Measurements from ENCODE around the gene IFT88. TPM values are rescaled to one million over a fixed set of nuclear protein-coding genes. Genes with fewer than 3 reads are reported as not detected.

IFT88 gene
- total and polyA plus RNA-seq, 9 of the 15 experiments (the other 6 are each of a cell fraction or from before 2014, with no cell fraction given) = 8.3 to 13.5 (median 10.0) TPM

GRCh38 chr13:20526664-20527063 lies 40.3 kb upstream of the IFT88 start:
- ATAC-seq = no peak
- no peak overlapping the region; a peak in 1 of 4 replicates for H3K9ac ChIP-seq (ENCODE audit: insufficient read depth in 1 of 2, low read depth in 2 of 2, low read length in 2 of 2)
- H3K27ac ChIP-seq (ENCODE audit: extremely low read depth, low read depth, low read length) = no peak overlapping the region
- no peaks in the 10 kb centered on the region for H4K20me1 ChIP-seq (replicated peaks; ENCODE audit: control insufficient read depth, insufficient read depth, low read length)
- no peak for TF ChIP-seq HEY1 (CRISPR knock-in tag; IDR thresholded peaks at IDR 0.05; ENCODE audit: borderline replicate concordance)
- peak; percentile 56 for TF ChIP-seq ZBTB33 (CRISPR knock-in tag; IDR thresholded peaks at IDR 0.05)
- H3K36me3 ChIP-seq (ENCODE audit: control insufficient read depth, insufficient read depth, low read length) = no peaks in the 10 kb centered on the region
- WGBS (ENCODE audit: insufficient coverage, low coverage, missing lambda C conversion rate) = 48% methylated on average over 3 of the region's 6 CpGs
- no peak for FAIRE-seq
- ChIA-PET POLR2A (no interaction called here), CTCF (ENCODE audit: low intra/inter-chr PET ratio) (no interaction called here)
- H3K9me1 ChIP-seq (ENCODE audit: control insufficient read depth, insufficient read depth, low read length) = no peaks in the 10 kb centered on the region
- H3K4me3 ChIP-seq = no peak overlapping the region; the same call in 1 of the 2 replicates
- no peak for DNase-seq (ENCODE audit: extremely low read depth in 1 of 4, low spot score in 3 of 4)
- no peaks in the 10 kb centered on the region for H3K9me3 ChIP-seq (replicated peaks; ENCODE audit: control insufficient read depth, insufficient read depth, low read depth, low read length)
- H3K27me3 ChIP-seq (ENCODE audit: control insufficient read depth in 2 of 2, insufficient read depth in 2 of 2, low read length in 2 of 2) = no peaks in the 10 kb centered on the region
- no TSS peak for BruUV-seq (replicated peaks)
- intact Hi-C loops (cut with micrococcal nuclease) (no loop called here), in situ Hi-C loops (cut with MboI) (no loop called here)
- H2AFZ ChIP-seq (ENCODE audit: low read depth, low read length) = peak overlapping the region; percentile 99; the same call in 1 of the 2 replicates
- no peaks in the 10 kb centered on the region for H3K79me2 ChIP-seq (ENCODE audit: control insufficient read depth, insufficient read depth, low read length)
- H3K4me1 ChIP-seq (replicated peaks in 1 of 2; ENCODE audit: control insufficient read depth in 2 of 2, insufficient read depth in 2 of 2, low read length in 2 of 2) = peaks cover 0 to 6% of the 10 kb centered on the region in 2 experiments; a peak in 3 of 5 replicates
- H3K4me2 ChIP-seq (ENCODE audit: insufficient read depth, low read length) = no peak overlapping the region; the same call in 1 of the 2 replicates

GRCh38 chr13:20528452-20528851 lies 38.5 kb upstream of the IFT88 start:
- H4K20me1 ChIP-seq (replicated peaks; ENCODE audit: control insufficient read depth, insufficient read depth, low read length) = no peaks in the 10 kb centered on the region
- H3K9ac ChIP-seq (ENCODE audit: insufficient read depth in 1 of 2, low read depth in 2 of 2, low read length in 2 of 2) = no peak overlapping the region
- ChIA-PET POLR2A (no interaction called here), CTCF (ENCODE audit: low intra/inter-chr PET ratio) (no interaction called here)
- intact Hi-C loops (cut with micrococcal nuclease) (no loop called here), in situ Hi-C loops (cut with MboI) (no loop called here)
- no peaks in the 10 kb centered on the region for H3K27me3 ChIP-seq (ENCODE audit: control insufficient read depth in 2 of 2, insufficient read depth in 2 of 2, low read length in 2 of 2)
- ATAC-seq (no peak), FAIRE-seq (no peak), DNase-seq (ENCODE audit: extremely low read depth in 1 of 4, low spot score in 3 of 4) (no peak)
- H3K79me2 ChIP-seq (ENCODE audit: control insufficient read depth, insufficient read depth, low read length) = no peaks in the 10 kb centered on the region
- no peak overlapping the region for H3K4me2 ChIP-seq (ENCODE audit: insufficient read depth, low read length)
- peaks cover 0 to 6% of the 10 kb centered on the region in 2 experiments; a peak in 3 of 5 replicates for H3K4me1 ChIP-seq (replicated peaks in 1 of 2; ENCODE audit: control insufficient read depth in 2 of 2, insufficient read depth in 2 of 2, low read length in 2 of 2)
- WGBS (ENCODE audit: insufficient coverage, low coverage, missing lambda C conversion rate) = 58% methylated on average over 1 of the region's 2 CpGs
- H3K27ac ChIP-seq (ENCODE audit: extremely low read depth, low read depth, low read length) = no peak overlapping the region
- H3K9me3 ChIP-seq (replicated peaks; ENCODE audit: control insufficient read depth, insufficient read depth, low read depth, low read length) = no peaks in the 10 kb centered on the region
- no peaks in the 10 kb centered on the region for H3K9me1 ChIP-seq (ENCODE audit: control insufficient read depth, insufficient read depth, low read length)
- H3K36me3 ChIP-seq (ENCODE audit: control insufficient read depth, insufficient read depth, low read length) = no peaks in the 10 kb centered on the region
- no peak overlapping the region for H3K4me3 ChIP-seq
- H2AFZ ChIP-seq (ENCODE audit: low read depth, low read length) = peak overlapping the region; percentile 64; the same call in 1 of the 2 replicates
- no TSS peak for BruUV-seq (replicated peaks)
- TF ChIP-seq TOE1 (IDR thresholded peaks at IDR 0.05; ENCODE audit: borderline replicate concordance) = no peak
- TF ChIP-seq TOE1 (CRISPR knock-in tag; IDR thresholded peaks at IDR 0.05; ENCODE audit: borderline replicate concordance, low read depth) = no peak
- TF ChIP-seq SMARCB1 (IDR thresholded peaks at IDR 0.05; ENCODE audit: insufficient read length, low read depth) = no peak
- TF ChIP-seq NCOA6 (IDR thresholded peaks at IDR 0.05) = no peak
- TF ChIP-seq ZNF165 (CRISPR knock-in tag; IDR thresholded peaks at IDR 0.05; ENCODE audit: borderline replicate concordance) = no peak
- no peak for TF ChIP-seq RBBP5 (IDR thresholded peaks at IDR 0.05; ENCODE audit: borderline replicate concordance, insufficient read depth, low read length, poor library complexity, severe bottlenecking)
- TF ChIP-seq BMI1 (IDR thresholded peaks at IDR 0.05; ENCODE audit: low read length) = no peak
- TF ChIP-seq SLC30A9 (CRISPR knock-in tag; IDR thresholded peaks at IDR 0.05) = no peak
- no peak for TF ChIP-seq ZNF644 (tag; IDR thresholded peaks at IDR 0.05; ENCODE audit: low read depth)
- TF ChIP-seq MCM7 (IDR thresholded peaks at IDR 0.05) = no peak
- no peak for TF ChIP-seq RCOR1 (IDR thresholded peaks at IDR 0.05; ENCODE audit: borderline replicate concordance in 1 of 2, low read depth in 2 of 2, low read length in 2 of 2)

All from K562 (cell line).